KMS-11 (cell line): Measurements from ENCODE around the gene BPTF.

Source experiments
- H2AFZ ChIP-seq: fragments of 200-600 bp; sonication (generic); 2 replicates; pipeline ENCODE4 v1.6.1; 2016; ENCODE audit warnings: antibody characterized with exemption, mixed run types, low read depth
- H3K27ac ChIP-seq: fragments of 200-600 bp; sonication (generic); 2 replicates; pipeline ENCODE4 v1.6.1; 2016; ENCODE audit warnings: mild to moderate bottlenecking, mixed run types
- H3K27me3 ChIP-seq: fragments of 200-600 bp; sonication (generic); 2 replicates; pipeline ENCODE4 v1.6.1; 2017; ENCODE audit warnings: mild to moderate bottlenecking, low read depth, mixed run types, moderate library complexity; ENCODE audit not compliant: insufficient read depth
- H3K36me3 ChIP-seq: fragments of 200-600 bp; sonication (generic); 2 replicates; pipeline ENCODE4 v1.6.1; 2017; ENCODE audit warnings: mild to moderate bottlenecking, mixed run types; ENCODE audit not compliant: insufficient read depth
- H3K4me1 ChIP-seq: fragments of 200-600 bp; sonication (generic); 2 replicates; pipeline ENCODE4 v1.6.1; 2016; ENCODE audit warnings: mild to moderate bottlenecking, low read depth, mixed run types; ENCODE audit not compliant: poor library complexity, severe bottlenecking
- H3K4me2 ChIP-seq: fragments of 200-600 bp; sonication (generic); 2 replicates; pipeline ENCODE4 v1.7.0; 2016; ENCODE audit warnings: mild to moderate bottlenecking, mixed run types
- H3K4me3 ChIP-seq: fragments of 200-600 bp; sonication (generic); IDR thresholded peaks from 2 replicates; pipeline ENCODE4 v1.6.1; 2017; ENCODE audit warnings: low read depth, low read length, mixed read lengths; ENCODE audit not compliant: insufficient read depth
- H3K79me2 ChIP-seq: fragments of 200-600 bp; sonication (generic); 2 replicates; pipeline ENCODE4 v1.6.1; 2016; ENCODE audit warnings: low read depth, mixed run types; ENCODE audit not compliant: insufficient read depth
- H3K9ac ChIP-seq: fragments of 200-600 bp; sonication (generic); 2 replicates; pipeline ENCODE4 v1.6.1; 2016; ENCODE audit warnings: mild to moderate bottlenecking, mixed run types
- H4K20me1 ChIP-seq: fragments of 200-600 bp; sonication (generic); 2 replicates; pipeline ENCODE4 v1.6.1; 2016; ENCODE audit warnings: mild to moderate bottlenecking, mixed run types; ENCODE audit not compliant: insufficient read depth
- TF ChIP-seq, protein P1 (sequence below): fragments of 200-600 bp; sonication (generic); conservative IDR thresholded peaks from 2 replicates; pipeline ENCODE4 v1.6.1; 2017; ENCODE audit warnings: low read depth, mild to moderate bottlenecking, antibody characterized with exemption, low read length, moderate library complexity, mixed read lengths

The BPTF gene

DNA sequence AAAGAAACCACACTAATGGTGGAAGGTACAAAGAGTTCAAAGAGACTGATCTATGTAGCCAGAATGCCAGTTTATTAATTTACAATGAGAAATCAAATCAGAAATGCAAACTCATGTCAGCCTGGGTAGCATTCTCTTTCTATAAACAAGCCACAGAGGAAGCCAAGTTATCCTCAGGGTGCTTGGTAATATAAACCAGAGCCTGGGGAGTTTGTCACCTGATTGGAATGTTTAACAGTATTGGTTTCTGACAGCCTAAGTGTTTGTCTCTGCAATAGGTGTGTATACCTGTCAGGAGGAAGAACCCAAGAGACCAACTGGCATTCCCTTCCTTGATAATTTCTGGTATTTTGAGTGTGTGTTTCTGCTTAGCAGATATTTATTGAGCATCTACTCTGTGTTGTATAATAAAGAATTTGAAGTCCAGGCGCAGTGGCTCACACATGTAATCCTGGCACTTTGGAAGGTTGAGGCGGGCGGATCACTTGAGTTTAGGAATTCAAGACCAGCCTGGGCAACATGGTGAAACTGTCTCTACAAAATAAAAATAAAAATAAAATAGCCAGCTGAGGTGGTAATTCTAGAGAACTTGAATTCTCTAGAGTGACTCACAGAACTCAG lies 174.1 kb downstream of the BPTF start:
- no peaks in the 10 kb centered on the region for H3K79me2 ChIP-seq
- H3K4me1 ChIP-seq: peaks cover 7% of the 10 kb centered on the region
- TF ChIP-seq, protein P1, sequence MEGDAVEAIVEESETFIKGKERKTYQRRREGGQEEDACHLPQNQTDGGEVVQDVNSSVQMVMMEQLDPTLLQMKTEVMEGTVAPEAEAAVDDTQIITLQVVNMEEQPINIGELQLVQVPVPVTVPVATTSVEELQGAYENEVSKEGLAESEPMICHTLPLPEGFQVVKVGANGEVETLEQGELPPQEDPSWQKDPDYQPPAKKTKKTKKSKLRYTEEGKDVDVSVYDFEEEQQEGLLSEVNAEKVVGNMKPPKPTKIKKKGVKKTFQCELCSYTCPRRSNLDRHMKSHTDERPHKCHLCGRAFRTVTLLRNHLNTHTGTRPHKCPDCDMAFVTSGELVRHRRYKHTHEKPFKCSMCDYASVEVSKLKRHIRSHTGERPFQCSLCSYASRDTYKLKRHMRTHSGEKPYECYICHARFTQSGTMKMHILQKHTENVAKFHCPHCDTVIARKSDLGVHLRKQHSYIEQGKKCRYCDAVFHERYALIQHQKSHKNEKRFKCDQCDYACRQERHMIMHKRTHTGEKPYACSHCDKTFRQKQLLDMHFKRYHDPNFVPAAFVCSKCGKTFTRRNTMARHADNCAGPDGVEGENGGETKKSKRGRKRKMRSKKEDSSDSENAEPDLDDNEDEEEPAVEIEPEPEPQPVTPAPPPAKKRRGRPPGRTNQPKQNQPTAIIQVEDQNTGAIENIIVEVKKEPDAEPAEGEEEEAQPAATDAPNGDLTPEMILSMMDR: no peak
- no peak overlapping the region for H3K27ac ChIP-seq
- no peak overlapping the region for H3K4me2 ChIP-seq
- no peaks in the 10 kb centered on the region for H4K20me1 ChIP-seq
- no peak overlapping the region for H3K4me3 ChIP-seq
- H3K9ac ChIP-seq: no peak overlapping the region
- H3K36me3 ChIP-seq: no peaks in the 10 kb centered on the region
- H2AFZ ChIP-seq: no peak overlapping the region
- no peaks in the 10 kb centered on the region for H3K27me3 ChIP-seq

DNA sequence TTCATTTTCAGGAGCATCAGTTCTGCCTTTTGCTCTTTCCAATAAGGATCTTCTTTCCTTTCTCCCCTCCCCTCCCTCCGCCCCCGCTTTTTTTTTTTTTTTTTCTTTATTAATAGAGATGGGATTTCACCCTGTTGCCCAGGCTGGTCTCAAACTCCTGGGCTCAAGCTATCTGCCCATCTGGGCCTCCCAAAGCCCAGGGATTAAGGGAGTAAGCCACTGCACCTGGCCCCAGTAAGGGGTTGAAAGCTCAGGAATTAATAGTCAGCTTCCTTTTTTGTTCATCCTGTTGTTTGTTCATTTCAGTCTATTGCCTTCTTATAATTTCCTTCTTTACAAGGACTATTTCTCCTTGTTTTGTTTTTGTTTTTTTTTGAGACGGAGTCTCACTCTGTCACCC lies 178.9 kb downstream of the BPTF start:
- Histone ChIP-seq H3K27me3 (no peaks in the 10 kb centered on the region), H3K4me1 (no peaks in the 10 kb centered on the region), H4K20me1 (no peaks in the 10 kb centered on the region), H3K79me2 (no peaks in the 10 kb centered on the region), H3K9ac (no peak overlapping the region), H3K4me2 (no peak overlapping the region), H3K36me3 (no peaks in the 10 kb centered on the region), H3K4me3 (no peak overlapping the region), H2AFZ (no peak overlapping the region), H3K27ac (no peak overlapping the region)
- TF ChIP-seq, protein P1: no peak

DNA sequence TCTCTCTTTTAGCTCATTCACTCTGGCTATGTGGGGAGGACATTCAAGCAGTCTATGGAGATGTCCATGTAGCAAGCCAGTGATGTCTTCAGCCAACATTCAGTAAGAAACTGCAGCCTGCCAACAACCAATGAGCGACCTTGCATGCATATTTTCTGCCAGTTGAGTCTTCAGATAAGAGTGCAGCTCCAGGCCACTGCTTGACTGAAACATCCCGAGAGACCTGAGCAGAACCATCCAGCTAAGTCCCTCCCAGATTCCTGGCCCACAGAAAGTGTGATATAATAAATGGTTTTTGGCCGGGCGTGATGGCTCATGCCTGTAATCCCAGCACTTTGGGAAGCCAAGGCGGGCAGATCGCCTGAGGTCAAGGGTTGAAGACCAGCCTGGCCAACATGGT lies 181.5 kb downstream of the BPTF start:
- H4K20me1 ChIP-seq: no peaks in the 10 kb centered on the region
- H3K9ac ChIP-seq: no peak overlapping the region

DNA sequence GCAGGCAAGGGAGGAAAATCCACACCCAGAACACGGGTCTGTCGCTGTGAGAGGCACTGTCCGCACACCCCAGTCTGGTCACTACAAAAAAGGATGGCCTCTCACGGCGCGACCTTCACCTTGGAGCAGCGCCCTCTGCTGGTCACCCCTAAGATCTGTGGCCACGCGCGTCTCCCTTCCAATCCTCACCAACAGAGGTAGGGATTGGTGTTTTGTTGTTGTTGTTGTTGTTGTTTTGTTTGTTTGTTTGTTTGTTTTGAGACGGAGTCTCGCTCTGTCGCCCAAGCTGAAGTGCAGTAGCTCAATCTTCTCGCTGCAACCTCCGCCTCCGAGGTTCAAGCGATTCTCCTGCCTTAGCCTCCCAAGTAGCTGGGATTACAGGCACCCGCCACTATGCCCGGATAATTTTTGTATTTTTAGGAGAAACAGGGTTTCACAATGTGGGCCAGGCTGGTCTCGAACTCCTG lies 185.9 kb downstream of the BPTF start:
- peak overlapping the region; percentile 26; the same call in 1 of the 2 replicates for H3K4me2 ChIP-seq
- TF ChIP-seq, protein P1: peak; percentile 87
- H3K79me2 ChIP-seq: no peaks in the 10 kb centered on the region
- H3K4me3 ChIP-seq: no peak overlapping the region
- no peaks in the 10 kb centered on the region for H4K20me1 ChIP-seq
- H3K4me1 ChIP-seq: no peaks in the 10 kb centered on the region
- peak overlapping the region; percentile 73 for H2AFZ ChIP-seq
- no peak overlapping the region for H3K9ac ChIP-seq
- no peak overlapping the region for H3K27ac ChIP-seq
- no peaks in the 10 kb centered on the region for H3K27me3 ChIP-seq
- no peaks in the 10 kb centered on the region for H3K36me3 ChIP-seq

More for the DNA sequence above, 181.5 kb downstream of the BPTF start:
- Histone ChIP-seq H2AFZ (no peak overlapping the region), H3K79me2 (no peaks in the 10 kb centered on the region), H3K36me3 (no peaks in the 10 kb centered on the region), H3K4me2 (no peak overlapping the region), H3K4me1 (no peaks in the 10 kb centered on the region), H3K4me3 (no peak overlapping the region), H3K27me3 (no peaks in the 10 kb centered on the region), H3K27ac (no peak overlapping the region)
- TF ChIP-seq, protein P1: no peak
